Measurements from ENCODE around the gene GCLC. TPM values are rescaled to one million over a fixed set of nuclear protein-coding genes. Genes with fewer than 3 reads are reported as not detected.

The GCLC gene
- total and polyA plus RNA-seq, 10 of the 15 experiments (the other 5 are each of a cell fraction or from before 2014, with no cell fraction given): 6.5 to 23.6 (median 12.5) TPM

DNA sequence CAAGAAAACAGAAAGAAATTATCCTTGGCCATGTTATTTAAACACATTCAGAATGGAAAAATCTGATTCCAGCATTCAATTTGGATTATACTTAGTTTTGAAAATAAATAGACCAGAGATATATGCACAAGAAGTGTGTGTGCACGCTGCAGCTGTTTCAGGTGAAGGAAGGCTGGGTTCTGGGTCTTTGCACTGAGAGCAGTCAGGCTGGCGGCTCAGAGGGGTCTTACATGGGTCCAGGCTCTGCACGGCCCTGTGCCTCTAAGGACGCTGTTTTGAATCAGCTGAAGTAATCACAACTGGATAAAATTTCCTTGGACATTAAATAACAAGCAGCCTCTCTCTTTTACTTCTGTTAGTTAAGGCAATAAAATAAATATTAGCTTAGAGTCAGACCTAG lies 31.8 kb downstream of the GCLC start:
- Histone ChIP-seq H3K79me2 (ENCODE audit: control insufficient read depth, insufficient read depth, low read length) (no peaks in the 10 kb centered on the region), H3K4me2 (ENCODE audit: control insufficient read depth, insufficient read depth) (no peak overlapping the region), H4K20me1 (ENCODE audit: control insufficient read depth, insufficient read depth) (no peaks in the 10 kb centered on the region), H3K36me3 (ENCODE audit: control insufficient read depth in 2 of 2, insufficient read depth in 2 of 2, low read length in 1 of 2) (peaks cover 0 to 6% of the 10 kb centered on the region in 2 experiments; a peak in 2 of 4 replicates), H3K4me3 (no peak overlapping the region), H3K9ac (ENCODE audit: control insufficient read depth, insufficient read depth, low read length) (no peak overlapping the region), H2AFZ (ENCODE audit: control insufficient read depth, low read depth, low read length) (no peak overlapping the region), H3K9me3 (replicated peaks; ENCODE audit: control insufficient read depth, insufficient read depth, low read length) (no peaks in the 10 kb centered on the region), H3K4me1 (ENCODE audit: control insufficient read depth, insufficient read depth, low read length) (no peaks in the 10 kb centered on the region), H3K27me3 (replicated peaks in 1 of 2; ENCODE audit: control insufficient read depth in 2 of 2, insufficient read depth in 2 of 2, low read length in 1 of 2) (no peaks in the 10 kb centered on the region), H3K27ac (ENCODE audit: control insufficient read depth, insufficient read depth) (no peak overlapping the region)
- DNase-seq (ENCODE audit: low read depth, low spot score): no peak
- no TSS peak for BruUV-seq (replicated peaks)
- intact Hi-C loops (cut with micrococcal nuclease; ENCODE audit: unreplicated experiment) (no loop called here), in situ Hi-C loops (cut with MboI) (no loop called here)
- TF ChIP-seq, protein P1, sequence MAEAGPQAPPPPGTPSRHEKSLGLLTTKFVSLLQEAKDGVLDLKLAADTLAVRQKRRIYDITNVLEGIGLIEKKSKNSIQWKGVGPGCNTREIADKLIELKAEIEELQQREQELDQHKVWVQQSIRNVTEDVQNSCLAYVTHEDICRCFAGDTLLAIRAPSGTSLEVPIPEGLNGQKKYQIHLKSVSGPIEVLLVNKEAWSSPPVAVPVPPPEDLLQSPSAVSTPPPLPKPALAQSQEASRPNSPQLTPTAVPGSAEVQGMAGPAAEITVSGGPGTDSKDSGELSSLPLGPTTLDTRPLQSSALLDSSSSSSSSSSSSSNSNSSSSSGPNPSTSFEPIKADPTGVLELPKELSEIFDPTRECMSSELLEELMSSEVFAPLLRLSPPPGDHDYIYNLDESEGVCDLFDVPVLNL (IDR thresholded peaks at IDR 0.05; ENCODE audit: low read depth, low read length): no peak
- TF ChIP-seq ESRRA (IDR thresholded peaks at IDR 0.05; ENCODE audit: low read length) (no peak), SMAD1 (IDR thresholded peaks at IDR 0.05; ENCODE audit: low read depth, partially characterized antibody) (no peak), ZNF217 (IDR thresholded peaks at IDR 0.05) (no peak), MEF2B (IDR thresholded peaks at IDR 0.05; ENCODE audit: partially characterized antibody, poor library complexity, severe bottlenecking) (no peak), MYB (IDR thresholded peaks at IDR 0.05; ENCODE audit: borderline replicate concordance, low read depth, low read length) (no peak)
- SMC1A ChIA-PET (ENCODE audit: uncharacterized antibody, unreplicated experiment): interaction anchor here (0.5 to 1.6 kb wide), 5 partner anchors 8 to 31 kb away, joined by 3 to 7 read pairs (median 6); no protein-coding TSS in a partner anchor
- POLR2A ChIA-PET: no interaction called here
- no peak for ATAC-seq
- 95% methylated on average over 4 of the region's 4 CpGs for whole genome bisulfite sequencing (ENCODE audit: insufficient coverage, insufficient replicate concordance, low lambda C conversion rate, missing lambda C conversion rate)
- RAD21 ChIA-PET (ENCODE audit: unreplicated experiment): interaction anchor here (1.4 to 1.7 kb wide), 2 partner anchors 11 to 139 kb away, joined by 3 to 6 read pairs; no protein-coding TSS in a partner anchor
- CTCF ChIA-PET: interaction anchor here (0.5 to 1.6 kb wide), 8 partner anchors 9 to 345 kb away, joined by 3 to 6 read pairs (median 3); no protein-coding TSS in a partner anchor
- no peak for FAIRE-seq

Measured in GM12878 (cell line).